GM12875 (cell line): ENCODE measurements around the gene ADCY9.

Experiments
- H3K4me3 ChIP-seq: one replicate; pipeline ENCODE4 v1.5.1; 2011; ENCODE audit warnings: low read depth, low read length, control low read depth
- CTCF ChIP-seq: IDR thresholded peaks from 2 replicates; pipeline ENCODE4 v1.5.1; 2011; ENCODE audit warnings: low read depth, mild to moderate bottlenecking, control low read depth, inconsistent platforms, low read length, moderate library complexity, borderline replicate concordance; ENCODE audit not compliant: insufficient read depth

The ADCY9 gene

GRCh38 chr16:4093495-4094126, 22.6 kb downstream of the ADCY9 start:
- TF ChIP-seq CTCF = no peak
- H3K4me3 ChIP-seq = no peak overlapping the region

DNA sequence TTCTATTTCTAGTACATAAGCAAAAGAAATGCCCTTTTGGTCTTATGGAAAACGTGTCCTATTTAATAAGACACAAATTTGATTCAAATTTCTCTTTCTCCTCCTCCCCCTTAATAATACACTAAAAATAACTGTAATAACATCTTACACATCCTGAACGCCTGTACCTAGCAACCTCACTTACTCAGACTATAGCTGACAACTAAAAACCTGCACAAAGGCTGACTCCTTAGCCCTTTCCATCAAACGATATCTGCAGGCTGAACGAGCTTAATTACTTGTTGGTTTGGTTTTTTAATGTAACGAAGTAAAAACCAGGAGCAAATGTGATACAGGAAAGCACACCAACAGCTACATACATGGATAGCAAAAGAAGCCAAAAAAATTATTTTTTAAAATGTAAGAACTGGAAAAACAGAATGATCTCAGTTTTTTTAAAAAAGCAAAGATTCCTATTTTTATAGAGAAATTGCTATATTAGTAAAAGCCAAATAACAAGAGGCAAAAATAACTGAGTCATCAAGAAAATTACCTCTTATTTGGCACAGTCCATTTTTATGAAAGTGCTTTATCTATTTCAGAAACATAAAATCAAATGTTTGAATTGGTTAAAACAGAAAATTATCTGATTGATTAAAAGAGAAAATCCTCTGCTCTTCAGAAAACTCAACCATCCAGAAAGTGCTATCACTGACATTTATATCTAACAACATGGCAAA, 23.5 kb downstream of the ADCY9 start:
- TF ChIP-seq CTCF = no peak
- no peak overlapping the region for H3K4me3 ChIP-seq

GRCh38 chr16:4091240-4092012, 24.8 kb downstream of the ADCY9 start:
- TF ChIP-seq CTCF = no peak
- no peak overlapping the region for H3K4me3 ChIP-seq

DNA sequence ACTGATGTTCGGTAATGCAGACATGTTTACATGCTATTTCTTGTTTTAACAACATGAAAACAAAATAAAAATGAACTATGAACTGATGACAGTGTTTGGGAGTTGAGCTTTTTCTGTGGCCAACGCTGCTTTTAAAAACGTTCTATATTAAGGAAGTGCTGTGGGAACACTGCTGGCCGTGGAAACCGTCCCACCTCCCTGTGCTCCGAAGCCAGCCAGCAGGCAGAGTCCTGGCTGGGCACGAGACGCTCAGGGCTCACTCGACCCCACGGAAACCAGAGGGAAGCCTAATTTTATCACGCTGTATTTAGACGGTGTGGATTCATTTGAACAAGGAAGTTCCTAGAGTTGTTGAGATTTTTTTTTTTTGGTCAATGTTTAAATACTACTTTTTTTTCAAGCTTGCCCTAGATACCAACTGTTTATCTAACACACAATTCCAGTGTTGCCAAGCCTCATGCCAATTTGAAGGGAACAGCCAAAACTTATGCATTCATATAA, 25.8 kb downstream of the ADCY9 start:
- H3K4me3 ChIP-seq = no peak overlapping the region
- TF ChIP-seq CTCF = no peak

DNA sequence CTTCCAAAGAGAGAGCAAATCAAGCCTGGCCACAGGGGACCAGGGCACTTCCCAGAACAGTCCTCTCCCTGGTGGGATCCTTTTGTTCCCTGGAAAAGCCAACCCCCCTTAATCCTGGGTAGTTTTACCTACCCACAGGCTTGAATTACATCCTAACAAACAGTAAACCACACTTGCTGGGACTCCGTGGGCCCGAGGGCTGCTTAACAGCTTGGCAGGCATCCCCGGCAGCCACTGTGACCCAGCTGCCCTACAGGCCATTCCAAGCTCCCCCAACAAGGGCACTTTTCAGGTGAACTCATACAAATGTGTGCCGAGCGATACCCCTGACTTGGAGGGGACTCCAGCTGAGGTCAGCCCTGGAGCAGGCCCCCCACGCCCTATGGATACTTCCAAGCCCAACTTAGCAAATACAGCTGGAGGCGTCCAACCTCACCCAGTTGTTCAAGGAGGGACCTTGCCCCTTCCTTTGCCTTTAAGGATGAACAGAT, 26.4 kb downstream of the ADCY9 start:
- H3K4me3 ChIP-seq = no peak overlapping the region
- TF ChIP-seq CTCF = no peak

- TF ChIP-seq CTCF = no peak
- H3K4me3 ChIP-seq = no peak overlapping the region
These were observed 26.9 kb downstream of the ADCY9 start for GRCh38 chr16:4089251-4089810.
